Osteoblast (primary cell): ENCODE measurements around the gene PLA2G4B. TPM values are rescaled to one million over a fixed set of nuclear protein-coding genes. Genes with fewer than 3 reads are reported as not detected.
A peak's percentile ranks its signal among the peaks of the same experiment; 100 is the strongest.

Experiments
- DNase-seq: peaks from one replicate; pipeline ENCODE4 v3.0.0; 2011; ENCODE audit warnings: low spot score, mixed read lengths; ENCODE audit not compliant: insufficient read length; ENCODE audit errors: missing footprints
- H2AFZ ChIP-seq: 2 replicates; pipeline ENCODE4 v1.6.0; 2011; ENCODE audit warnings: mild to moderate bottlenecking, low read length
- H3K27ac ChIP-seq: 2 replicates; pipeline ENCODE4 v1.5.1; 2011; ENCODE audit warnings: mild to moderate bottlenecking, low read depth, low read length, moderate library complexity
- H3K27me3 ChIP-seq: 2 replicates; pipeline ENCODE4 v1.6.0; 2012; ENCODE audit warnings: mild to moderate bottlenecking, control low read depth, inconsistent platforms, low read length, moderate library complexity; ENCODE audit not compliant: insufficient read depth
- H3K36me3 ChIP-seq: 2 replicates; pipeline ENCODE4 v1.5.1; 2011; ENCODE audit warnings: mild to moderate bottlenecking, low read length, control low read depth, moderate library complexity; ENCODE audit not compliant: insufficient read depth
- H3K4me1 ChIP-seq: 2 replicates; pipeline ENCODE4 v1.5.1; 2011; ENCODE audit warnings: mild to moderate bottlenecking, low read length, control low read depth, moderate library complexity; ENCODE audit not compliant: insufficient read depth
- H3K4me2 ChIP-seq: 2 replicates; pipeline ENCODE4 v1.6.0; 2011; ENCODE audit warnings: mild to moderate bottlenecking, low read length; ENCODE audit not compliant: insufficient read depth
- H3K4me3 ChIP-seq: fragments of 200-600 bp; sonication (generic); 3 replicates; pipeline ENCODE4 v1.5.1; 2012; ENCODE audit warnings: mild to moderate bottlenecking, low read length, inconsistent platforms; ENCODE audit not compliant: insufficient read depth
- H3K79me2 ChIP-seq: 2 replicates; pipeline ENCODE4 v1.6.0; 2012; ENCODE audit warnings: mild to moderate bottlenecking, low read length, control low read depth, inconsistent platforms; ENCODE audit not compliant: insufficient read depth
- H3K9me3 ChIP-seq: 2 replicates; pipeline ENCODE4 v1.5.1; 2011; ENCODE audit warnings: low read depth, low read length, control low read depth
- H4K20me1 ChIP-seq: 2 replicates; pipeline ENCODE4 v1.6.0; 2012; ENCODE audit warnings: mild to moderate bottlenecking, low read length, control low read depth; ENCODE audit not compliant: insufficient read depth
- CTCF ChIP-seq: IDR thresholded peaks from 2 replicates; pipeline ENCODE4 v1.5.1; 2011; ENCODE audit warnings: mild to moderate bottlenecking, low read depth, low read length, moderate library complexity; ENCODE audit errors: extremely low read depth
- total RNA-seq: library from RNA; depleted of rRNA; stranded (reverse); fragments of >200 nt; gene quantifications from 2 replicates; pipeline ENCODE4 v1.2.3, GENCODE V29; 2012

PLA2G4B gene
- total RNA-seq, 1 donor = 0.72 TPM

GRCh38 chr15:41888662-41889253 lies 50.1 kb downstream of the PLA2G4B start:
- no peaks in the 10 kb centered on the region for H3K27me3 ChIP-seq

GRCh38 chr15:41890050-41890690 lies 51.5 kb downstream of the PLA2G4B start:
- H3K79me2 ChIP-seq = no peaks in the 10 kb centered on the region
- no peak for TF ChIP-seq CTCF

More at GRCh38 chr15:41888662-41889253, 50.1 kb downstream of the PLA2G4B start:
- H3K4me1 ChIP-seq = no peaks in the 10 kb centered on the region
- no peak overlapping the region for H3K27ac ChIP-seq
- no peaks in the 10 kb centered on the region for H4K20me1 ChIP-seq
- no peak overlapping the region for H3K4me2 ChIP-seq
- DNase-seq = peak; percentile 69
- no peak for TF ChIP-seq CTCF
- H3K79me2 ChIP-seq = no peaks in the 10 kb centered on the region
- H3K9me3 ChIP-seq = no peaks in the 10 kb centered on the region
- H2AFZ ChIP-seq = no peak overlapping the region
- no peak overlapping the region for H3K4me3 ChIP-seq
- H3K36me3 ChIP-seq = no peaks in the 10 kb centered on the region

GRCh38 chr15:41891226-41891625 lies 52.6 kb downstream of the PLA2G4B start:
- DNase-seq = peak; percentile 43
- no peaks in the 10 kb centered on the region for H3K36me3 ChIP-seq
- H3K27me3 ChIP-seq = no peaks in the 10 kb centered on the region
- no peaks in the 10 kb centered on the region for H3K9me3 ChIP-seq
- H3K4me3 ChIP-seq = no peak overlapping the region
- no peaks in the 10 kb centered on the region for H4K20me1 ChIP-seq
- H3K27ac ChIP-seq = no peak overlapping the region
- peaks cover 13% of the 10 kb centered on the region for H3K4me1 ChIP-seq
- H3K79me2 ChIP-seq = no peaks in the 10 kb centered on the region
- no peak overlapping the region for H3K4me2 ChIP-seq
- no peak overlapping the region for H2AFZ ChIP-seq
- no peak for TF ChIP-seq CTCF

More at GRCh38 chr15:41890050-41890690, 51.5 kb downstream of the PLA2G4B start:
- H2AFZ ChIP-seq = no peak overlapping the region
- H3K4me1 ChIP-seq = peaks cover 12% of the 10 kb centered on the region
- no peaks in the 10 kb centered on the region for H3K27me3 ChIP-seq
- no peak overlapping the region for H3K27ac ChIP-seq
- no peaks in the 10 kb centered on the region for H3K36me3 ChIP-seq
- H3K9me3 ChIP-seq = no peaks in the 10 kb centered on the region
- H3K4me2 ChIP-seq = no peak overlapping the region
- no peaks in the 10 kb centered on the region for H4K20me1 ChIP-seq
- peak; percentile 56 for DNase-seq
- no peak overlapping the region for H3K4me3 ChIP-seq

GRCh38 chr15:41891946-41892345 lies 53.3 kb downstream of the PLA2G4B start:
- H3K27ac ChIP-seq = no peak overlapping the region
- no peaks in the 10 kb centered on the region for H3K36me3 ChIP-seq
- H3K27me3 ChIP-seq = no peaks in the 10 kb centered on the region
- TF ChIP-seq CTCF = no peak
- H3K79me2 ChIP-seq = no peaks in the 10 kb centered on the region
- H4K20me1 ChIP-seq = no peaks in the 10 kb centered on the region
- no peak overlapping the region for H2AFZ ChIP-seq
- H3K9me3 ChIP-seq = no peaks in the 10 kb centered on the region
- H3K4me1 ChIP-seq = peaks cover 13% of the 10 kb centered on the region
- DNase-seq = no peak
- no peak overlapping the region for H3K4me3 ChIP-seq
- H3K4me2 ChIP-seq = no peak overlapping the region
